ENCODE measurements around the gene HARS2.
"Not testable (repeated sequence)": the region's sequence is repeated elsewhere in the genome, so short reads cannot be mapped to it uniquely, and the experiment has no call there.

HARS2 gene

GRCh38 chr5:140664030-140664358, 27.3 kb upstream of the HARS2 start:
- in situ Hi-C loops (cut with HindIII; ENCODE audit: low pct_ligation_motif_present, low sequenced_read_pairs) = no loop called here
- Histone ChIP-seq H3K27ac (peak overlapping the region; percentile 72), H3K36me3 (replicated peaks) (peaks cover 50% of the 10 kb centered on the region), H3K4me3 (ENCODE audit: low read depth, low read length) (peak overlapping the region; percentile 98), H3K27me3 (replicated peaks) (no peaks in the 10 kb centered on the region)
- no peak for DNase-seq
- TF ChIP-seq CTCF (IDR thresholded peaks at IDR 0.05; ENCODE audit: low read depth, low read length, missing control alignments) = no peak

- Histone ChIP-seq H3K4me3 (ENCODE audit: low read depth, low read length) (peak within 1 kb of the TSS; percentile 98), H3K27me3 (replicated peaks) (no peaks in the 10 kb centered on the region), H3K36me3 (replicated peaks) (peaks cover 51% of the 10 kb centered on the region), H3K27ac (peak within 1 kb of the TSS; percentile 72)
- in situ Hi-C loops (cut with HindIII; ENCODE audit: low pct_ligation_motif_present, low sequenced_read_pairs) = no loop called here
- TF ChIP-seq CTCF (IDR thresholded peaks at IDR 0.05; ENCODE audit: low read depth, low read length, missing control alignments) = no peak
- peak; percentile 89 for DNase-seq
Observed at GRCh38 chr5:140664359-140665119, 26.7 kb upstream of the HARS2 start, which contains the start of gene WDR55. Gene WDR55, plus strand, starts transcription at chr5:140664904. Its CDS starts 9 bp downstream, at chr5:140664913.

- H3K4me3 ChIP-seq (ENCODE audit: low read depth, low read length); H3K27ac ChIP-seq; DNase-seq; H3K27me3 ChIP-seq (replicated peaks); in situ Hi-C loops (cut with HindIII; ENCODE audit: low pct_ligation_motif_present, low sequenced_read_pairs): not testable (repeated sequence)
- peaks cover 53% of the 10 kb centered on the region for H3K36me3 ChIP-seq (replicated peaks)
Observed at GRCh38 chr5:140671035-140671434, 20.2 kb upstream of the HARS2 start.

- Histone ChIP-seq H3K27me3 (replicated peaks) (no peaks in the 10 kb centered on the region), H3K36me3 (replicated peaks) (peaks cover 58% of the 10 kb centered on the region), H3K4me3 (ENCODE audit: low read depth, low read length) (no peak overlapping the region), H3K27ac (no peak overlapping the region)
- DNase-seq = no peak
- no peak for TF ChIP-seq CTCF (IDR thresholded peaks at IDR 0.05; ENCODE audit: low read depth, low read length, missing control alignments)
- in situ Hi-C loops (cut with HindIII; ENCODE audit: low pct_ligation_motif_present, low sequenced_read_pairs) = no loop called here
Observed at GRCh38 chr5:140671472-140672125, 19.7 kb upstream of the HARS2 start.

- in situ Hi-C loops (cut with HindIII; ENCODE audit: low pct_ligation_motif_present, low sequenced_read_pairs) = no loop called here
- no peak for DNase-seq
- H3K27me3 ChIP-seq (replicated peaks) = no peaks in the 10 kb centered on the region
- H3K4me3 ChIP-seq (ENCODE audit: low read depth, low read length) = no peak overlapping the region
- H3K27ac ChIP-seq = no peak overlapping the region
- no peak for TF ChIP-seq CTCF (IDR thresholded peaks at IDR 0.05; ENCODE audit: low read depth, low read length, missing control alignments)
- H3K36me3 ChIP-seq (replicated peaks) = peaks cover 66% of the 10 kb centered on the region
Observed at GRCh38 chr5:140672455-140673186, 18.6 kb upstream of the HARS2 start.
